Measurements from ENCODE around the gene COMMD2.

The COMMD2 gene

GRCh38 chr3:149772861-149773260, 20.6 kb upstream of the COMMD2 start:
- no peak for TF ChIP-seq CTCF (IDR thresholded peaks at IDR 0.05; ENCODE audit: low read depth, low read length)
- no peak overlapping the region for H3K4me3 ChIP-seq (ENCODE audit: low read depth, low read length)

DNA sequence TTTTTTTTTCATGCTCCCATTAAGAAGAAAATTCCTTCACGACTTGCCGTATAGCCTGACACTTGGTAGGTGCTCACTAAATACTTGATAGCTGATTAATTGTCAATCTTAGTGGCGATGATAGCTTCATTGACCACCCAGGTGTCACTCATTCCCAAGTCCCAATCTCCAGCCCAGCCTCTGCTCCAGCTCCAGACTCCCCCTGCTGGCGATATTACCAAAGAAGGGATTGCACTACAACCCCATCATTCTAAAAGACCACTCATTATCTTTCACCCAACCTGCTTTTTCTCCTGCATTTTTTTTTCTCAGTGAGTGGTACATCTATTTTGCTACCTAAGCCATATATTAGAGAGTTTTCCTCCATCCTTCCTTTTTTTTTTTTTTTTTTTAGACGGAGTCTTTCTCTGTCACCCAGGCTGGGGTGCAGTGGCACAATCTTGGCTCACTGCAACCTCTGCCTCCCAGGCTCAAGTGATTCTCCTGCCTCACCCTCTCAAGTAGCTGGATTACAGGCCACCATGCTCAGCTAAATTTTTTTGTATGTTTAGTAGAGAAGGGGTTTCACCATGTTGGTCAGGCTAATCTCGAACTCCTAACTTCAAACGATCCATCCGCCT, 19.5 kb upstream of the COMMD2 start:
- TF ChIP-seq CTCF (IDR thresholded peaks at IDR 0.05; ENCODE audit: low read depth, low read length), result peak; percentile 76

GRCh38 chr3:149770246-149770645, 18.0 kb upstream of the COMMD2 start:
- H3K4me3 ChIP-seq (ENCODE audit: low read depth, low read length), result no peak overlapping the region
- no peak for TF ChIP-seq CTCF (IDR thresholded peaks at IDR 0.05; ENCODE audit: low read depth, low read length)

More for the DNA sequence above, 19.5 kb upstream of the COMMD2 start:
- H3K4me3 ChIP-seq (ENCODE audit: low read depth, low read length), result no peak overlapping the region

- no peak for TF ChIP-seq CTCF (IDR thresholded peaks at IDR 0.05; ENCODE audit: low read depth, low read length)
Observed at GRCh38 chr3:149768704-149769103, 16.4 kb upstream of the COMMD2 start.

DNA sequence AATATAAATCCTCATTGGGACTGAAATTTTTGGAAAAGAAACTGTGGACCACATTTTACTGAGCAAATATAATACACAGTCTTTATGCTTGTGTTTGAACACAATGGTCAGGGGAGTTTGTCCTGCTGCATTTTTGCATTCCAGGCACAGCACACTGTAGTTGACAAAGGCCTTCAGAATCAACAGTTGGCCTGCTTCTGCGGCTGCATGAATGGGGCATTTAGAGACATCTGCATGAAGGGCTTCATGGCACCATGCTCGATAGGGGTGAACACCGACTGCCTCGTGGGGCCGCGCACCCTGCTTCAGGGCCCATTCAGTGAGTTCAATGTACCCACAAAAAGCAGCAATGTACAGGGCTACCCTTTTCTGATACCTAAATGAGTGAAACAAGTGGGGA, 15.4 kb upstream of the COMMD2 start:
- H3K4me3 ChIP-seq (ENCODE audit: low read depth, low read length), result no peak overlapping the region
- TF ChIP-seq CTCF (IDR thresholded peaks at IDR 0.05; ENCODE audit: low read depth, low read length), result no peak

More at GRCh38 chr3:149768704-149769103, 16.4 kb upstream of the COMMD2 start:
- no peak overlapping the region for H3K4me3 ChIP-seq (ENCODE audit: low read depth, low read length)

- no peak overlapping the region for H3K4me3 ChIP-seq (ENCODE audit: low read depth, low read length)
- TF ChIP-seq CTCF (IDR thresholded peaks at IDR 0.05; ENCODE audit: low read depth, low read length), result peak; percentile 36; the same call in 1 of the 2 replicates
Observed at GRCh38 chr3:149765762-149766334, 13.6 kb upstream of the COMMD2 start.

GRCh38 chr3:149764302-149764701, 12.0 kb upstream of the COMMD2 start:
- H3K4me3 ChIP-seq (ENCODE audit: low read depth, low read length), result no peak overlapping the region
- no peak for TF ChIP-seq CTCF (IDR thresholded peaks at IDR 0.05; ENCODE audit: low read depth, low read length)

All from WI38 (cell line).